Mammary microvascular endothelial cell (primary cell): ENCODE measurements around the gene DDX24. TPM values are rescaled to one million over a fixed set of nuclear protein-coding genes. Genes with fewer than 3 reads are reported as not detected.

Experiments
- total RNA-seq: library from RNA; depleted of rRNA; stranded (reverse); fragments of >200 nt; gene quantifications from 2 replicates; pipeline ENCODE4 v1.2.3, GENCODE V29; 2015

The DDX24 gene
- total RNA-seq, result 120 and 122 TPM in 2 replicates

GRCh38 chr14:94080621-94081385 lies at the start of gene DDX24, which contains the start of gene IFI27L1:
Gene DDX24 (minus strand): TSS chr14:94081202. CDS start chr14:94079742, 1,460 bp downstream.
Gene IFI27L1 (plus strand): TSS chr14:94081310. CDS start chr14:94096938, 15,628 bp downstream.

GRCh38 chr14:94129111-94129757 lies 48.2 kb upstream of the DDX24 start, which contains the start of gene IFI27L2:
Gene IFI27L2 (minus strand): TSS chr14:94129604. CDS start chr14:94129564, 40 bp downstream.

GRCh38 chr14:94110552-94111181 lies 29.7 kb upstream of the DDX24 start, which contains the start of gene IFI27:
Gene IFI27 (plus strand): TSS chr14:94110736.

GRCh38 chr14:94026173-94026888 lies 54.7 kb downstream of the DDX24 start, which contains the start of gene OTUB2:
Gene OTUB2 (plus strand): TSS chr14:94026340. CDS start chr14:94026538, 198 bp downstream.

Other genes starting within 250 kb of the DDX24 start
- not detected in 2 replicates for gene FAM181A, start 153.9 kb downstream of the DDX24 start, total RNA-seq
- 0.10 TPM in 1 of 2 replicates, not detected in the other for gene ASB2, start 104.6 kb downstream of the DDX24 start, total RNA-seq
- gene CCDC197, start 83.9 kb downstream of the DDX24 start, total RNA-seq, result not detected in 2 replicates
- gene OTUB2, start 54.9 kb downstream of the DDX24 start, total RNA-seq, result 2.6 and 3.5 TPM in 2 replicates
- gene IFI27L1, start 108 bp upstream of the DDX24 start, total RNA-seq, result 12.1 and 24.4 TPM in 2 replicates
- 2,890 and 3,107 TPM in 2 replicates for gene IFI27, start 29.5 kb upstream of the DDX24 start, total RNA-seq
- 44.7 and 63.9 TPM in 2 replicates for gene IFI27L2, start 48.4 kb upstream of the DDX24 start, total RNA-seq
- not detected in 2 replicates for gene PPP4R4, start 93.1 kb upstream of the DDX24 start, total RNA-seq
- gene SERPINA10, start 212.1 kb upstream of the DDX24 start, total RNA-seq, result not detected in 2 replicates
- gene SERPINA6, start 242.1 kb upstream of the DDX24 start, total RNA-seq, result not detected in 2 replicates